Measurements from ENCODE around the gene WDR33.

GRCh38 chr2:127700527-127701192, 110.3 kb downstream of the WDR33 start:
- no peak for TF ChIP-seq ZNF274 (IDR thresholded peaks at IDR 0.05; ENCODE audit: low read depth, low read length)
- no peak for TF ChIP-seq SUZ12 (IDR thresholded peaks at IDR 0.05; ENCODE audit: extremely low read depth, insufficient read depth, insufficient read length)
- no peak for TF ChIP-seq YY1 (IDR thresholded peaks at IDR 0.05; ENCODE audit: insufficient read depth, insufficient read length)
